ENCODE measurements around the gene PCLO.
A peak's percentile ranks its signal among the peaks of the same experiment; 100 is the strongest.

PCLO gene, protein sequence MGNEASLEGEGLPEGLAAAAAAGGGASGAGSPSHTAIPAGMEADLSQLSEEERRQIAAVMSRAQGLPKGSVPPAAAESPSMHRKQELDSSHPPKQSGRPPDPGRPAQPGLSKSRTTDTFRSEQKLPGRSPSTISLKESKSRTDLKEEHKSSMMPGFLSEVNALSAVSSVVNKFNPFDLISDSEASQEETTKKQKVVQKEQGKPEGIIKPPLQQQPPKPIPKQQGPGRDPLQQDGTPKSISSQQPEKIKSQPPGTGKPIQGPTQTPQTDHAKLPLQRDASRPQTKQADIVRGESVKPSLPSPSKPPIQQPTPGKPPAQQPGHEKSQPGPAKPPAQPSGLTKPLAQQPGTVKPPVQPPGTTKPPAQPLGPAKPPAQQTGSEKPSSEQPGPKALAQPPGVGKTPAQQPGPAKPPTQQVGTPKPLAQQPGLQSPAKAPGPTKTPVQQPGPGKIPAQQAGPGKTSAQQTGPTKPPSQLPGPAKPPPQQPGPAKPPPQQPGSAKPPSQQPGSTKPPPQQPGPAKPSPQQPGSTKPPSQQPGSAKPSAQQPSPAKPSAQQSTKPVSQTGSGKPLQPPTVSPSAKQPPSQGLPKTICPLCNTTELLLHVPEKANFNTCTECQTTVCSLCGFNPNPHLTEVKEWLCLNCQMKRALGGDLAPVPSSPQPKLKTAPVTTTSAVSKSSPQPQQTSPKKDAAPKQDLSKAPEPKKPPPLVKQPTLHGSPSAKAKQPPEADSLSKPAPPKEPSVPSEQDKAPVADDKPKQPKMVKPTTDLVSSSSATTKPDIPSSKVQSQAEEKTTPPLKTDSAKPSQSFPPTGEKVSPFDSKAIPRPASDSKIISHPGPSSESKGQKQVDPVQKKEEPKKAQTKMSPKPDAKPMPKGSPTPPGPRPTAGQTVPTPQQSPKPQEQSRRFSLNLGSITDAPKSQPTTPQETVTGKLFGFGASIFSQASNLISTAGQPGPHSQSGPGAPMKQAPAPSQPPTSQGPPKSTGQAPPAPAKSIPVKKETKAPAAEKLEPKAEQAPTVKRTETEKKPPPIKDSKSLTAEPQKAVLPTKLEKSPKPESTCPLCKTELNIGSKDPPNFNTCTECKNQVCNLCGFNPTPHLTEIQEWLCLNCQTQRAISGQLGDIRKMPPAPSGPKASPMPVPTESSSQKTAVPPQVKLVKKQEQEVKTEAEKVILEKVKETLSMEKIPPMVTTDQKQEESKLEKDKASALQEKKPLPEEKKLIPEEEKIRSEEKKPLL (N-terminal part only)

DNA sequence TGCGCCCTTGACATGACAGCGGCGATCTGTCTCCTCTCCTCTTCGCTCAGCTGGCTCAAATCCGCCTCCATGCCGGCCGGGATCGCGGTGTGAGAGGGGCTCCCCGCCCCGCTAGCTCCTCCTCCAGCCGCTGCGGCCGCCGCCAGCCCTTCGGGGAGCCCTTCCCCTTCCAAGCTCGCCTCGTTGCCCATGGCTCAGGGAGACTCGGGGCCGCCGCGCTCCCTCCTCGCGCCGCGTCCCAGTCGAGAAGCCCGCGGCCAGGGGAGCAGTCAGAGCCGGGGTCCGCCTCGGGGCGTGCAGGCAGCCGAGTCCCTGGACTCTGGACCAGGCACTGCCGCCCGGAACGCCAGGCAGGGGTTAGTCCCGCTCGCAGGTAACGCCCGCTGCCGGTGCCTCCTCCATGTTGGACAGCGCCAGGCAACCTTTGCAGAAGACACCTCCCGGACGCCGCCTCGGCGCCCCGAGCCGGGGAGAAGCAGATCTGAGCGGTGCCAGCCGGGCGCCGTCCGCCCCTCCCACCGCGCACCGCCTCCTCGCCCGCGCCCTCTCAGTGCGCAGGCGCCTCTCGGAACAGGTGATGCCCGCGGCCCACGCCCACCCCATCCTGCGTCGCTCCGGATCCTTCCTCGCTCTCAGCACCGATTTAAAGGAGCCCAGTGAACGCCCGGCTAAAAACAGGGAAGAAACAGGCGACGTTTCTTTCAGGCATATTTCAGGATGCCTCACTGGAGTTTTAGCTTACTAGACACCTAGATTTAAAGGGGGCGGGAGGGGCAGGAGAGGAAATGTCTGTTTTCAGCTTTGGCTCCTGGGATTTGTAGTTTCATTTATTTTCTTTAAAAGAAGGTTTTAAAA is at the start of gene PCLO:
PCLO (minus strand) TSS at position 483 of the 855 bp plus-strand sequence; CDS start at position 191, 292 bp downstream.
- DNase-seq (ENCODE audit: low spot score) = peak; percentile 49

DNA sequence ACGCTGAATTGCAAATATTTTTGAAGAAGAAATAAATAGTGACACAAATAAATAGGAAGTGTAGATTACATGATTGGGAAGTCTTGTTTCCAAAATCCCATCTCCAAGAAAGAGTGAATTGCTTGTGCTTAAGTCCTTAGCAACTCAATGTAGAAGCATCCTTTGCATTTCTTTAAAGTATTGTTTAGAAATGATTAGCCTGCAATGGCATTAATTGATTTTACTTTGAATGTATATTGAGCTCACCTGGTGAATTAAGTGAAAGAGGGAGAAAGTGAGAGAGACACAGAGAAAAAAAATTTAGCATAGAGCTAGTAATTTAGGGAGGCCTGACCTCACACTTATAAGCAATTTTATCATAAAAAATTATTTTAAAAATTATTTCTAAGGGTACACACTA is 49.0 kb upstream of the PCLO start:
- no peak for DNase-seq (ENCODE audit: low spot score)

DNA sequence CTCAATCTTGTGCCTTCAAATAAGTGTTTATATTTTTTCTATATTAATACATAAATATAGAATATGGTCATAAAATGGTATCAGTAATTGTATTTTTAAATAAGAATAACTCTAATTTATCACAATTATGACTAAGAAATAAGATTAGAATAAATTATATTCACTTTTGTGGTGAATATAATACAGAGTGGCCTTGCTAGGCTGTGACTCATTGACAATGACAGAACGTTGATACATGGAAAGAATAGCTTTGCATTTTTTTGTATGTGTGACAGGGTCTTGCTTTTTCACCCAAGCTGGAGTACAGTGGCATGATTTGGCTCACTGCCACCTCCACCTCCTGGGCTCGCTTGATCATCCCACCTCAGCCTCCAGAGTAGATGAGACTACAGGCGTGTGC is 47.8 kb upstream of the PCLO start:
- DNase-seq (ENCODE audit: low spot score) = no peak

DNA sequence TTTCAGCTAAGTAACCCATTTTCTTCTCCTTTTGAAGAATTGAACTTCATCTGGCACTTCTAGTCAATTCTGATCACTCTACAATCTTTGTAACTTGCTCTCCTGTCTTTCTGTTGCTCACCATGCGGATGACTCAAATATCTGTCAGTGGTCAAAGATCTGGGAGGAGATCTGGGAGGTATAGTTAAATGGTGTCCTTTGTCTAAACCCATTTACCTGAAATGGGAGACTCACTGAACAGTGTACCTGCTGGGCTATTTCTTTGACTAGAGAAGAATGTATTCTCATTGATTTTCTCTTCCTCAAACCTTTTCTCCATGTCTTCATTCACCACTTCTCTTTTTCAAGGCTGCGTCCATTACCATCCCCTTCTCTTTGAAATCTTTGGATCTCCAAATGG is 42.0 kb upstream of the PCLO start:
- no peak for DNase-seq (ENCODE audit: low spot score)

DNA sequence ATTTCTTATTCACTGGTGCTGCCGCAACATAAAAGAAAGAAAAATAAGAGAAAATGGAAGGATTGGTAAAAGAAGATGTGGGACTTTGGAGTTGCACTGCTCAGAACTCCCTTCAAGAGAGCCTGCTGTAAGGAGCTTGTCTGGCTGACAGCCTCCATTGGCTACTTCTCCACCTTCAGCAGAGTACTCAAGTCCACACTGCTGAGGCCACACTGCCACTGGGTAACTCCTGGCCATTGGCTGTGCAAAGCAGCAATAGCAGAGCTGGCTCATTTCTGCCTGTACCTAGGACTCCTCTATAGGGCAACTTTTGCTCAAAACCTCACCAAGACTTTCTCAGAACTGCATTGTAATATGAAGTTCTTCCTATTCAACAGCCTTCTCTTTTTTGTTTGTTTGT is 38.7 kb upstream of the PCLO start:
- DNase-seq (ENCODE audit: low spot score) = no peak

DNA sequence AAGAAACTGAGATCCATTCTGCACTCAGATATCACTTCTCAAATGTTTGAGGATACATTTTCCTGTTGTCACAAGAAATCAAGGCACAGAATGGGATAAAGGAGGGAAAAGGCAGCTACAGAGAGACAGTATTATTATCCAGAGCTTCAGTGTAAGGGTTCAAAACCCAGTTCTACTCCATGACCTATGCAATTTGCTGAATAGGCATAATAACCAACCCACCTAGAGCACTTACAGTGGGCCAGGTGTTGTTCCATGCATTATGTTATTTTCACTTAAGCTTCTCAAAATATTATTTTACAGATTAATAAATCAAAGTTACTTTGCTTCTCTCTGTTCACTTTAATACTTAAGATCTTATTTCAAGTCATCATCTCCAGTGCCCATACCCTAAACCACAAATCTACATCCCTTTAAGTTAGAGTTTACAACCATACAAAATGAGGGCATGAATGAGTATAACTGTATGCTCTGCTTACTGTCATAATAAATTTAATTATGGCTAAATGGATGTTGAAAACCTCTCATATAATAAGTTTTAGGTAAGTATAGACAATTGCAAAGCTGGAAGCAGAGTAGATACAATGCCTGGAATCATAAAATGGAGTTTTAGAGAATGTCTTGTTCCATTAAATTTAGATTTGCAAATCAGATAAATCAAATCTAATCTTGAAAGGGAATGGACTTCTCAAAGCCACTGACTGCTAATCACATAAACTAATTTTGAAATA is 28.1 kb upstream of the PCLO start:
- DNase-seq (ENCODE audit: low spot score) = no peak

DNA sequence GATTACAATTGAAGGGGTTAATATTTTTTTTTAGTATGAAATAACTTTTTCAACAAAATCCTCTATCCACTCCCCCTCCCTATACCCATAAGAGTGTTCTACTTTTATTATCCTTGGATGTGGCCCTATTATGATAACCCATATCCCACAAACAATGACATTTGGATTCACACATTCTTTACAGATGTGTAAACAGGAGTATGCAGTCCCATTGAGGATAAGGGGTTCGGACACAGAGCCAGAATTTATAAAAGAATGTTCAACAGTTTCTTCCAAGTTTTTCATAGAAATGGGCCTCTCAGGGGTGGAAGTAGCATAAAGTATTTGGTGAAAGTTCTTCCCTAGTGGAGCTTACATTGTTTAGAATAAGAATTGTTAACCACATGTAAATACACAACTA is 16.1 kb upstream of the PCLO start:
- DNase-seq (ENCODE audit: low spot score) = no peak

DNA sequence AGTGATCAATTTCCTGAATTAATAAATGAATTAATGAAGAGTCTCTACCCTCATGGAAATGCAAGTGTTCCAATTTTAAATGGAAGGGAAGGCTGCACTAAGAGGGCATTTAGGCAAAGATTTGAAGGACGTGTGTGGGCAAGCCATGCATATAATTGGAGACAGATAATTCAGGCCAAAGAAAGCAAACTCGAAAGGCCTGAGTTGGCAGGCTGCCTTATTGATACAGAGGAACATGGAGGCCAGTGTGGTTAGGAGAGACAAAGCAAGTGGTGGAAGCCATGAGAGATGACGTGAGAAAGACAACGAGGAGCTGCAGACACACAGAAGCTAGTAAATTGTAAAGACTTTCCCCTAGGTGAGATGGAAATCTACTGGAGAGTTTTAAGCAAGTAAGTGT is 15.4 kb upstream of the PCLO start:
- no peak for DNase-seq (ENCODE audit: low spot score)

DNA sequence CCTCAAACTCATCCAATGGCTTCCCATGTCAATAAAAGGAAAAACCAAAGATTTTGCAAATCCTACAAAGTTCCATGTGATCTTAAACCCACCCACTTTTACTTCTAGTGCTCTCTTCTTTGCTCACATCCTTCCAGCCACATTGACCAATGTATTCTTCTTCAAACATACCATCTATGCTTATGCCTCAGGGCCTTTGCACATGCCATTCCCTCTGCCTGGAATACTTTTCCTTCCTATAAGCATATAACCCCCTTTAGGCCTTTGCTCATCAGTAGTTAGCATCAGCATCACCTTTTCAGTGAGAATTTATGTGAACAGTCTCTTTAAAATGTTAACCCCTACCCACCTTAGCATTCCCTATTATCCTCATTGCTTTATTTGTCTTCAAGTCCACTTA is 11.0 kb upstream of the PCLO start:
- DNase-seq (ENCODE audit: low spot score) = no peak

DNA sequence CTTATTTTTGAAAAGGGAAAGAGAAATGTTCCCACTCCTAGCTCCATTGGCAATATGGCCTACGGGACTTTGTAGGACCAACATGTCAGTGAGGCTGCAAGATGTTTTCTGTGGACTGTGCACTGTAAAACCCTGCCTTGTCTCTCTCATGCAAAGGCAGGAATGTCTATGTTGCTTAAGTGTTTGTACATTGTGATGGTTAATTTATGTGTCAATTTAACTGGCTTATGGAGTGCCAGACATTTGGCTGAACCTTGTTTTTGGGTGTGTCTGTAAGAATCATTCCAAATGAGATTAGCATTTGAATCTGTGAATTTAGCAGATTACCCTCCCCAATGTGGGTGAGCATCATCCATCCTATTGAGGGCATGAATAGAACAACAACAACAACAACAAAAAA is 4.1 kb upstream of the PCLO start:
- no peak for DNase-seq (ENCODE audit: low spot score)

DNA sequence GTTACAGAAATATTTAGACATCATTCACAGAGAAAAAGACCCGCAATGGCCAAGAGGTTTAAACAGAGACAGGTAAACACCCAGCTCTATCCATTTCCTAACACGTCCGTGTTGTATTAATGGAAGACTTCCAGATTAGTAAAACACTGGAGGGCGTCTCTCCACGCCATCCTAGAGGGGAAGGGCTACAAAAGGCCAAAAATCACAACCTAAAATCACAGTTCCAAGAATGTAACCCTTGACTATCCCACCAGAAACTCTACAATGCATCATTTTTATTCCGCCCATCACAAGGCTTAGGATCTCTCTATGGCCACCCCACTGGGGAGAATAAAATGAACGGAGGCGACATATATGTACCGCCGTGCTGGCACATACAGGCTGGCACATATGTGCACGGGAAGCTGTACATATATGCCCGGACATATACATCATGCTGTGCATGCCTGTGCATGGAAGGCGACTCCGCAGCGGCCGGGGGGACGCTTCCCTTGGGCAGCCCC is 734 bp downstream of the PCLO start:
- DNase-seq (ENCODE audit: low spot score) = no peak

DNA sequence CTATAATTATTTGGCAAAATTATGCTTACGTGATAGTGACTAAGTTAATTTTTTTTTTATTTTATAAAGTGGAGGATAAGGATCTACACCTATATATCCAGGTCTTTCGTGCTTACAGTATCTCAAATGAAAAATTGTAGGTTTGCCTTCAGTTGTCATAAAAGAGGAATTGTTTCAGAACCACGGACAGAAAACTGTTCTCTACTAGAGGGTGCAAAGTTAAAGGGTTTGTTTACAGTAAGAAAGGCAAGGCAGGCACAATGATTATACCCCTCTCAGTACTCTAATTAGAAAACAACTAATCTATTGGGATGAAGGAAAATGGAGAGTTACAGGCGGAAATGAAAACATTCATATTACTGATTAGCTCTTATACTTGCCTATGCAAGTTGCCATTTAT is 1.5 kb downstream of the PCLO start:
- no peak for DNase-seq (ENCODE audit: low spot score)

DNA sequence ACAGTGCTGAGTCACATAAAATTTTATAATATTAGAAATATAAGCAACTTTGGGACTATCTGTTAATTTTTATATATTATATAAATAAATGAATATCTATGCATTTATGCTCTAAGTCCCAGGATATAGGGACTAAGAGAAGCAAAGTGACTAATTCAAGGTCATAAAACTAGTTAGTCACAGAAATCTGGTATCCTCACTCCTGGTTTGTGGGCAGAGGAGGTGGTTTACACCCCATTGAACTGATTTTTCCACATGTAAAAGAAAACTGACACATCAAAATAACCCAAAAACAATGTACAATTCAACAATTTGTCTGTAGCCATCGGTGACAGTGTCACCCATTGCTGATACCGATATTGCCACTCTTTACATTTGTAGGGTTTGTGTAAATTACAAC is 3.0 kb downstream of the PCLO start:
- DNase-seq (ENCODE audit: low spot score) = no peak

DNA sequence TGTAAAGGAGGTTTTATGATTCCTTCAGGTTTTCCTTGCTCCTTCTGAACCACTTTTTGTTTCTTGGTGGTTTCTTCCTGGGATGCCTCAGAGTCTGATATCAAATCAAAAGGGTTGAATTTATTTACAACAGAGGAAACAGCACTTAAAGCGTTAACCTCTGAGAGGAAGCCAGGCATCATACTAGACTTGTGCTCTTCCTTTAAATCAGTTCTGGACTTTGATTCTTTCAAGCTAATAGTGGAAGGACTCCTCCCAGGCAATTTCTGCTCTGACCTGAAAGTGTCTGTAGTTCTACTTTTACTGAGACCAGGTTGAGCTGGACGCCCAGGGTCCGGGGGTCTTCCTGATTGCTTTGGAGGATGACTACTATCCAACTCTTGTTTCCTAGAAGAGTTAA is 6.7 kb downstream of the PCLO start:
- DNase-seq (ENCODE audit: low spot score) = no peak

DNA sequence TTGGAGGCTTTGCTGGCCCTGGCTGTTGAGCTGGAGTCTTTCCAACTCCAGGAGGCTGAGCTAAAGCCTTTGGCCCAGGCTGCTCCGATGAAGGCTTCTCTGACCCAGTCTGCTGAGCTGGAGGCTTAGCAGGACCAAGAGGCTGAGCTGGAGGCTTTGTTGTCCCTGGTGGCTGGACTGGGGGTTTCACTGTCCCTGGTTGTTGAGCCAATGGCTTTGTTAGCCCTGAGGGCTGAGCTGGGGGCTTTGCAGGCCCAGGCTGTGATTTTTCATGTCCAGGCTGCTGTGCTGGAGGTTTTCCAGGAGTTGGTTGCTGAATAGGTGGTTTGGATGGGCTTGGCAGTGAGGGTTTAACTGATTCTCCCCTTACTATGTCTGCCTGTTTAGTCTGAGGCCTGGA is 7.3 kb downstream of the PCLO start:
- no peak for DNase-seq (ENCODE audit: low spot score)

DNA sequence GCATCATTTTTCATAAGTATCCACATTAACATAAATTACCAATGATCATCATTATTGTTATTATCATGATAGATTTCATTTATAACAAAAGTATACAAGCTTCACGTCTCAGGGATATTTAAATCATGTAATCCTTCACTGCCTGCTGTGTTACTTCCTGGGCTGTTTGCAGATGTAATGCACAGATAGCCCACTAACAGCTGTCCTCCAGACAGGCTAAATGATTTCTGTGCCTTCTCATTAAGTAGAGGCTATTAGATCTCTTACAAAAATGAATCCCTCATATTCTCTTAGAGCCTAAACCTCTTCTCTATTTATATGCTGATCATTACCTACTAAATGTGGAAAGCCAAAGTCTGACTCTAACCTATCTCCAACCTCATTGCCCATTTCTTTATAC is 9.3 kb downstream of the PCLO start:
- no peak for DNase-seq (ENCODE audit: low spot score)

DNA sequence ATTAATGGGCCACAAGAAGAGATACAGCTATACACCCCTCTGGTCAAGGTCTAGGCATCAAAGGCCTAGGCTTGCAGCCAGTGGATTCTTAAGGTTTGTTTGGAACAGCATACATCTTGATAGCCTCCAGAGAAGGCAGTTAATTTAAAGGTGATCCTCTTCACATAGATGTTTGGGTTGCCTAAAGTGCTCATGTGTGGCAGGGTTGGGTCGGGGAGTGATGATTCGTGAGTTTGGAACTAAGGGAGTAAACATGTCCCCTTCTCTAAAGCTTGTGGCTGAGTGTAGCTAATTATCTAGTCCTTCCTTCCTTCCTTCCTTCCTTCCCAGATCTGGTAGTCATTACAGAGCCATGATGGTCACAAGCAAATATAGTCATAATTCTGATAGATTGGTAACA is 12.4 kb downstream of the PCLO start:
- DNase-seq (ENCODE audit: low spot score) = no peak

DNA sequence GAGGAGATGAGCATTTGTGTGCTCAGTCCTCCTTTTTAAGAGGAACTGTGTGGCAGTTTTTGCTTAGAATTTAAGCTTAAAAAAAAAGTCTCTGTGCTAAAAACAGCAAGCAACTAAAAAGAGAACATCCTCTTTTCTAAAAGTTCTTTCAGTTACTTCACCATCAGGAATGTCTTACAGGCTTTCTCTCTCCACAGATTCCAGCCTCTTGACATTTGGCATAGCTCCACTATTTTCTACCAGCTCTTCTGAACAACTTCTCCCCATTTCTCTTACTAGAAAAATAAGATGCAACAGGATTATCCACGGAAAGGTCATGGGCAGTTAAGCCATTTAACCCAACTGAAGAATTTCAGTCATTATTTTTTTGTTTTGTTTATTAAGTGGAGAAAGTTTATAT is 13.2 kb downstream of the PCLO start:
- no peak for DNase-seq (ENCODE audit: low spot score)

DNA sequence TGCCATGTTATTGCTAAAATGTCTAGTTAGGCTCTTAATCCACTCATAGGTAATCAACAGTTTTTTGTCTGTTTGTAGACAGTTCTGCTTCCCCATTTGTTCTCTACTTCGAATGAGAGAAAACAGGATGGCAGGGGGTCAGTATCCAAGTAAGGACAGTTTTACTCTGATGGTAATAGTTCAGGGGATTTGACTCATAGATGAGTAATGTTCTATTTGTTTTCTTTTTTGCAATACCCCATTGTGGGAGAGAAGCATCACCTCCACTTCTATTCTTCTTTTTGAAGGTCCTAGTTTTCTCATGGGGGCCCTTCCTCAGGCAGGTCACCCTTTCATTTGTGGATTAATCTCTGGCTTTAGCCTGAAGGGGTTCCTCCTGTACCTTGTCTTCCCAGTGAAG is 13.9 kb downstream of the PCLO start:
- no peak for DNase-seq (ENCODE audit: low spot score)

DNA sequence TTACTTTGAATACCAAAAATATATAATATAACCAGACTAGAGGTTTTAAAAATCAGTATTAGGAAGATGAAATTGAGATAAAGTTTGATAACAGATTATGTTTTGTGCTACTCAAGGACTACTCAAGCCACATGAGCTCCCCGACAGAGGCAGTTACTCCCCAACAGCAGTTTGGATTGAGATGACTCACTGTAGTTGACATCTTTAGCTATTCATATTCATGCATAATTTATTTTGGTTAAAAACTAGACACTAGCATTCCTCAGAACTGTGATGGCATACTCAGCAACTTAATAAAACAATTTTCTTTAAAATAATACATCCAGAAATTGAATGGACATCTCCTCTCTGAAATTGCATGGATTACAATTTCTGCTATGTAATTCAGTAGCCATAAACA is 19.6 kb downstream of the PCLO start:
- no peak for DNase-seq (ENCODE audit: low spot score)

DNA sequence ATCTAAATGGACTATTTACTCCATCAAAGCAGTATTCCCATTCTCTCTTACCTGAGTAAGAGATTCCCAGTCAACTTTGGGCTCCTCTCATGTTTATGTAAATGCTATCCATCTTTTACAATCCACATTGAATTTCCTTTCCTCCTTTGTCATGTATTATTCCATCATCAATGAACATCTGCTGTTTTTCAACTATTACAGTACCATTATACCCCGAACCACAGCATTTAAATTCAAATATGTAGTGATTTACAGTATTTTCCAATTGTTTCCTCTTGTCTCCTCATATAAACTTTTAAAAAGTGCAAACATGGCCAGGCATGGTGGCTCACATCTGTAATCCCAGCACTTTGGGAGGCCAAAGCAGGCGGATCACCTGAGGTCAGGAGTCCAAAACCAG is 20.3 kb downstream of the PCLO start:
- DNase-seq (ENCODE audit: low spot score) = no peak

Measured in activated CD4-positive, alpha-beta T cell treated with anti-CD3 and anti-CD28 coated beads, Interleukin-2, Interleukin-4, amounts not matched to agents 100 ng/mL and 50 ng/mL, durations not matched to agents 16 hours and 8 hours (primary cell).